ENCODE measurements around the gene BPIFB2. TPM values are rescaled to one million over a fixed set of nuclear protein-coding genes. Genes with fewer than 3 reads are reported as not detected.

Gene BPIFB2
- total RNA-seq, 1 experiment from 2014 or later: not detected

DNA sequence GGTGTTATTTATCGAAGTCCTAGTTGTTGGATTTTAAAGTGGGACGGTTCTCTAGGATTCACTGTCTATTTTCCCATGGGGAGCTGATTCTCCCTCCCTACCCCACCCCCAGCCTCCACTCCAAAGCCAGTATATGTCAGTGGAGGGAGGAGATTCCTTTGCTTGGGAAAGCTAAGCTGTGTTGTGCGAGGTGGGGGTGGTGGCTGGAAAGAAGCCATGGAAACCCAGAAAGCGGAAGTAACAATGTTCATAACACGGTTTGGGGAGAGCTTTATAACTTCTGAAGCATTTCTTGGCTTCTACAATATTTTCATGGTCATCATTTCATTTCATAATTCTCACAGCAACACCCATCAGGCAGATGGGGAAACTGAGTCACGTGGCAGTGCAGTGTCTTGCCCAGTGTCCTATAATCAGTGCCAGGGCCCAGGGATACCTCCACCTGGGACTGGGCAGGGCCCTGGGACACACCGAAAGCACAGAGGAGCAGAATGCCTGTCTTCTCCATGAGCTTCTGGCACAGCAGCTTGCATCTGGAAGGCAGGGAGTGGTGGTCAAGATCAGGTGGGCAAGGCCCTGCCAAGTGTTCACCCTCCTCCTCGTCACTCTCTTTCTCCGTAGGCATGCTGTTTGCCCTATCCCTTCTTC, 7.8 kb upstream of the BPIFB2 start:
- in situ Hi-C loops (cut with HindIII; ENCODE audit: low pct_unique_long_range_greater_than_20kb, low sequenced_read_pairs): no loop called here
- peaks cover 3% of the 10 kb centered on the region; the same call in 1 of the 2 replicates for H3K27me3 ChIP-seq (ENCODE audit: control insufficient read depth, insufficient read depth, low read length)
- ChIA-PET POLR2A (no interaction called here), CTCF (no interaction called here)
- no peaks in the 10 kb centered on the region for H3K36me3 ChIP-seq (ENCODE audit: control insufficient read depth, insufficient read depth, low read length)
- TF ChIP-seq CTCF (IDR thresholded peaks at IDR 0.05) (no peak), SIN3A (IDR thresholded peaks at IDR 0.05; ENCODE audit: borderline replicate concordance, insufficient read depth, low read depth, low read length) (no peak), REST (IDR thresholded peaks at IDR 0.05; ENCODE audit: insufficient read depth in 1 of 2, low read depth in 2 of 2, low read length in 1 of 2) (no peak), TCF7L2 (IDR thresholded peaks at IDR 0.05; ENCODE audit: low read depth, low read length) (no peak), POLR2AphosphoS5 (IDR thresholded peaks at IDR 0.05; ENCODE audit: low read depth, low read length) (no peak)
- no peaks in the 10 kb centered on the region for H3K4me1 ChIP-seq (ENCODE audit: control insufficient read depth, insufficient read depth, low read length)
- ATAC-seq (no peak), DNase-seq (ENCODE audit: low read depth, low spot score) (no peak)
- H3K4me3 ChIP-seq (ENCODE audit: low read depth in 2 of 2, low read length in 2 of 2): no peak overlapping the region
- intact Hi-C loops (cut with micrococcal nuclease; ENCODE audit: unreplicated experiment): no loop called here
- H3K9me3 ChIP-seq (ENCODE audit: control insufficient read depth, insufficient read depth, low read depth, low read length): peaks cover 4% of the 10 kb centered on the region; the same call in 1 of the 2 replicates
- no peak overlapping the region for H3K27ac ChIP-seq (ENCODE audit: low read length)
- no TSS peak for BruUV-seq (replicated peaks)

DNA sequence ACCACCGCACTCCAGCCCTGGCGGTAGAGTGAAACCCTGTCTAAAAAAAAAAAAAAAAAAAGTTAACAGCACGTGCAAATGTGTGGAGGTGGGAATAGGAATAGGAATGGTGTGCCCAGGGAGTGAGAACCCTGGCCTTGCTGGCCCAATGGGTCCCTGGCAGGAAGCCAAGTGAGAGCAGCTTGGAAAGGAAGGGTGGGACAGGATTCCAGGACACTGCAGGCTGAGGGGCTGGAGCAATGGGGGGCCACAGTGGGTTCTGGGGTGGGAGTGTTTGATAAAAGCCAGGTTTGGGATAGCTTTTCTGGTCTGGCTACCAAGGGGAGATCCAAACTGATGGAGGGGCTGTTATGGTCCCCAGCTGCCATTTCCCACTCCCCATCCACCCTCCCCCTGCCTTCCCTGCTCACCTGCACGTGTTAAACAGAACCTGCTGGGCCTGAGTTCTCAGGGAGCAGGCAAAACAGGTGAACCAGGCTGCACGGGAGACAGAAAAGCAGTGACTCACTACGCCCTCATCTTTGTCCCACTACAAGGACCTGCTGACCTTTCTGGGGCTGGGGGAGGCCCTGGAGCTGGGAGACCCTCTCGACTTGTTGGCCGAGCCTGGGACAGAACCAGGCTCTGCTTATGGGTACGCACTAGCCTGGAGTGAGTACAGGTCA, 6.6 kb upstream of the BPIFB2 start:
- no peak for TF ChIP-seq POLR2AphosphoS5 (IDR thresholded peaks at IDR 0.05; ENCODE audit: low read depth, low read length)
- POLR2A ChIA-PET: no interaction called here
- BruUV-seq (replicated peaks): no TSS peak
- peaks cover 3% of the 10 kb centered on the region for H3K27me3 ChIP-seq (ENCODE audit: control insufficient read depth, insufficient read depth, low read length)
- no peak overlapping the region for H3K4me3 ChIP-seq (ENCODE audit: low read depth in 2 of 2, low read length in 2 of 2)
- H3K9me3 ChIP-seq (ENCODE audit: control insufficient read depth, insufficient read depth, low read depth, low read length): no peaks in the 10 kb centered on the region
- in situ Hi-C loops (cut with HindIII; ENCODE audit: low pct_unique_long_range_greater_than_20kb, low sequenced_read_pairs) (no loop called here), intact Hi-C loops (cut with micrococcal nuclease; ENCODE audit: unreplicated experiment) (no loop called here)
- CTCF ChIA-PET: no interaction called here
- ATAC-seq (no peak), DNase-seq (ENCODE audit: low read depth, low spot score) (no peak)
- no peaks in the 10 kb centered on the region for H3K36me3 ChIP-seq (ENCODE audit: control insufficient read depth, insufficient read depth, low read length)
- no peaks in the 10 kb centered on the region for H3K4me1 ChIP-seq (ENCODE audit: control insufficient read depth, insufficient read depth, low read length)
- no peak overlapping the region for H3K27ac ChIP-seq (ENCODE audit: low read length)

Data from Panc1 (cell line).